Keratinocyte (primary cell): ENCODE data around the gene CCL20.

ENCODE experiments used
- CTCF ChIP-seq, 3 experiments: IDR thresholded peaks in 1 of 3; conservative IDR thresholded peaks in 1 of 3; optimal IDR thresholded peaks in 1 of 3; 2 replicates in 2 of 3; 3 replicates in 1 of 3; pipeline versions ENCODE3 to v1.5.1; 2011; ENCODE audit warnings: low read length in 3 of 3, mild to moderate bottlenecking in 3 of 3, moderate library complexity in 2 of 3, control low read depth in 1 of 3, inconsistent platforms in 1 of 3; ENCODE audit not compliant: insufficient read depth in 2 of 3; ENCODE audit errors: extremely low read depth in 1 of 3
- EZH2 ChIP-seq: IDR thresholded peaks from one replicate; pipeline ENCODE4 v1.6.1; 2012; ENCODE audit warnings: inconsistent platforms, mild to moderate bottlenecking, low read length, moderate library complexity

- TF ChIP-seq CTCF (optimal IDR thresholded peaks at IDR 0.05 in 1 of 3, IDR thresholded peaks at IDR 0.05 in 1 of 3, conservative IDR thresholded peaks at IDR 0.05 in 1 of 3; ENCODE audit: extremely low read depth in 1 of 3, insufficient read depth in 2 of 3, low read length in 3 of 3) (peak; percentile 82 to 87 (median 84)), EZH2 (no peak)
Measured at GRCh38 chr2:227766373-227766883, 47.2 kb upstream of the CCL20 start.
